Retina (tissue), 1 donor: Measurements from ENCODE around the gene CACNA1S.

Source experiments
- DNase-seq: peaks from one replicate; pipeline ENCODE4 v3.0.0-alpha.2; 2016

The CACNA1S gene

DNA sequence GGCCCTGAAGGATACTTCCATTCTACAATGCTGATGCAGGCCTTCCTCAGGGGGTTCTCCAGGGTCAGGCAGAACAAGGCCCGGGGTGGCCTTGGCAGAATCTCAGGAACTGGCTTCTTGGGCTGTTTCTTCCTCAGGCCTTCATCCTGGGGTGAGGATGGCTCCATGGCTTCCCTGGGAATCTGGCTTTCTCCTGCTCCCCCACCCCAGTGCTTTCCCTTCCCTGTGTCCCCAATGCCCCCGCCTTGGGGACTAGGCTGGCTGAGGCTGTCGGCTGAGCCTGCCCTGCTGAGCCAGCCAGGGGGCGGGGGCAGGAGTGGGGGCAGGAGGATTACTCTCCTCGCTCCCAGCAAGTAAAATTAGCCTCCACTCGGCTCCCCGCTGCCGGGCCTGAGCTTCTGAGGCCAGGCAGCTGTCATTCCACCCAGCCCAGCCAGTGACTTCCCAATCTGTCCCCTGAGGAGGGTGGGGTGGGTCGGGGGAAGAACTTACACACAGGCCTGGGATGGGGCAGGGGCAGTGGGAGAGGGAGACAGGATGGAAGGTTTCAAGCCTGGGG is at the start of gene CACNA1S:
TSS of gene CACNA1S (minus strand) at position 254 of the 559 bp plus-strand sequence. CDS start at position 167, 87 bp downstream.
- DNase-seq = no peak

DNA sequence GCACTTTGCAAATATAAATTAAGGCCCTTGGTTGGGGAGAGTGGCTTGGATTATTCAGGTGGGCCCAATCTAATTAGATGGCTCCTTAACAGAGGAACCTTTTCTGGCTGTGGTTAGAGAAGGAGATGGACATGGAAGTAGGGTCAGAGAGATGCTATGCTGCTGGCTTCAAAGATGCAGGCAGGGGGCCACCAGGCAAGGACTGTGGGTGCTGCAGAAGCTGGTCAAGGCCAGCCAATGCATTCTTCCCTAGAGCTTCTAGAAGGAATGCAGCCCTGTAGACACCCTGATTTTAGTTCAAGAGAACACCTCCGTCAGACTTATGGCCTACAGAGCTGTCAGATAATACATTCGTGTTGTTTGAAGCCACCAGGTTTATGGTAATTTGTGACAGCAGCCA is 45.7 kb upstream of the CACNA1S start:
- DNase-seq = no peak

DNA sequence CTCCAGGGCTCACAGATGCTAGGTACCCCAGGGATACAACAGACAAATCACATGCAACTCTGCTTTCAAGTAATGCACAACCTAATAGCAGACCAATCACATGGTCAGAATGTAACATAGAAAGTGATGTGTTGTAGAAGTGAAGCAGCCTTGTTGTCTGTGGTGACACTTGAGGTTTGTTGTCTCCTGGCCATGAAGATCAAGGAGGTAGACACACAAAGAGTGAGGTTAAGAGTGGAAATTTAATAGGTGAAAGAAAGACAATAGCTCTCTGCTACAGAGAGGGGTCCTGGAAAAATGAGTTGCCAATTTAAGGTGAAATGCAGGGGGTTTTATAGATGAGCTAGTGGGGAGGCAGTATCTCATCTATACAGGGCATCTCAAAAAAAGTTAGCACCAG is 44.6 kb upstream of the CACNA1S start:
- DNase-seq = no peak

DNA sequence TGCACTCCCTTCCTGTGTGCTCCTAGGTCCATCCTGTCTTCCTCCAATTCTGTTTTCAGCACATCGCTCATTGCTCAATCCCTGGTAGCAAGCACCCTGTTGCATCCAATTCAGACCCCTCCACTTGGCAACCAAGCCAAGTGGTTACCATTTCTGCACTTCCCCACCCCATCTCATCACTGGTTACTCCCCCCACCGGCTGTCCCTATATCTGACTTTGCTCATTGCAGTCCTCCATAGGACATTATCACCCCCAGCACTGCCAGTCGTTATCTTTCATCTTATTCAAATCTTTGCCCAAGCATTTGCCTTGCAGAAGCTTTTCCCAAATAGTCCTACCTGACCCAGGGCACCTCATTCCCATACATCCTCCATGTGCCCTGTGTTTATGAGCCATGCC is 44.1 kb upstream of the CACNA1S start:
- no peak for DNase-seq

DNA sequence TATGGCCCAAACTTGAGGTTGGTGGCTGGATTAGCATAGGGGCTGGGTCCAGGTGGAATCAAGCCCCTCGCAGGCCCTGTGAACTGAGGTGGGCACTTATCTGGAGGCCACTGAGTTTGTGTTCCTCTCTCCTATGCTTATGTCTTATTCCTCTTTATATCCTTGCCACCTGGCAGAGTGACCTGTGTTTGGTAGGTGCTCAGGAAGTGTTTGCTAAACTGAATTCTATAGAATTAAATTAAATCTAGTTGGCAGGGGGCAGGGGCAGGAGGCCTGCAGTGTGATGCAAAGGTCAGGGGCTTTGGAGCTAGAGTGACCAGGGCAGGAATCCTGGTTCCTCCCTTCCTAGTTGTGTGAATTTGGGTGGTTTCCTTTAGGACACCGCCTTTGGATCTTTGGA is 43.1 kb upstream of the CACNA1S start:
- DNase-seq = no peak

DNA sequence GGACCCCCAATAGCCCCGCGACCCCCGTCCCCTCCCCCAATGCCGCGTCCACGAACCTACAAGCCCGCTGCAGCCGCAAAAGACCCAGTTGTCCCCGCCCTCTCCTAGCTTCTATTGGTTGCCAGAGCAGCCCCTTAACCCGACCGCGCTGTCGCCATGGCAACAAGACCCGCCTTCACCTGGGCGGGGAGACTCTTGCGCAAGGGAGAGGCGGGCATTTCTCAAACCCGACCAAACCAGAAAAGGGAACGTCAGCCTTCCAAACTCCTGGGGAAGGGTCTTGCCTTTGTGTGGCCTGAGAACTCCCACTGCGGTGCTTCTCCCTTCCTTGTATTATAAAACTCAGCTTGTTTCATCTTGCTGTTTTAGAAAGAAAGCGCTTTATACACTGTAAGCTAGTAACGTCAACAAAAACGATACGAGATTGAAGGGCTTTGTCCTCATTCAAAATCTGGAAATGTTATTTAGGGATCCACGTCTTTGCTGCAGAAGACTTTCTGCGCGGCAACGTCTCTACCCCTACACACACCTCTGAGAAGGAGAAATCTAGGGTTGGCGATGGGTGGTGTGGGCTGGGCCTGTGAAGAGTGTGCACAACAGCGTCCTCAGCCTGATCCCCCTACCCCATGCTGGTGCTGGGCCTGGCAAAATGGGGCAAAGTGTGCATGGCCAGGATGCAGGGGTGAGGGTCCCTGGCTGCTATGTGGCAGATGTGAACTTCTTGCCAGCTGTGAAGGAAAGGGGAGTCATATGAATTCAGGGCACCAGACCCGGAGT is 42.4 kb upstream of the CACNA1S start, which contains the start of gene TMEM9:
TSS of gene TMEM9 (minus strand) at position 86 of the 777 bp plus-strand sequence. CDS start 551 bp downstream, outside the sequence.
- DNase-seq = peak; percentile 97

DNA sequence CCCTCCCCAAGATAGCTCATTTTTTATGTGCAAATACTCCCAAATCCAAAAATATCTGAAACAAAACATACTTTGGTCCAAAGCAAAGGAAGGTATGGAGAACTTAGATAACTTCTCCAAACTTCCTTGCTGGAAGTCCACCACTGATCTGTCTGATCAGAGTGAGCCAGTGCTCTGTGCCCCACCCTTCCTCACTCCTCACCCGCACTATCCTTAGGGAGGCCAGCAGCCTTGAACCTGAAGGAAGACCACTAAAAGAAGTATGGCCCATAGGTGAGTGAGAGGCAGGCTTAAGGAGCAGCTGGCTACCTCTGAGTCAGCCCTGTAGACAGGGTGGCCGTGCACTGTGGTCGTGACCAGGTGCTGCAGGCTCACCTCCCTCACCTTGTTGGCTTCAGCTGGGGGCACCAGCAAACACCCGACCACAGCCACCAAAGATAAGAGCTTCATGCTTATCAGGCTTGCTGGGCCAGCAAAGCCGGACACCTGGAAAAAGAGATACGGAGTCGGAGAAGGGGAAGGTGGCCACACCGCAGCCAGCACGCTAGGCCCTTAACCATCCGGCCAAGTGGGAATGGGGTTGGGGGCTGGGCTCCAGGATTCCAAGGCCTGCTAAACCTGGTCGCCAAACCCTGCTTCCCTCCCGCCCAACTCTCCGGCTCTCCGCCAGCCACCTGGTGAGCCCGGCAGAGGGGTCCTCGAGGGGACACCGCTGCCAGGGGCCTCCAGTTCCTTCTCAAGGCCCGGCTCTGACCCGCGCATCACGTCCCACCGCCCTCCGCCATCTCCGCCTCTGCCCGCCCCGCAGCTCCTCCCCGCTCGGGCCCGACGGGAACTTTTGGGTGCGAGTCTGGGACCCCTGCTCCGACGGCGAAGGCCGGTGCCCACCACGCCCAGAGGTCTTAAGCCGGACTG is 41.5 kb upstream of the CACNA1S start:
- DNase-seq = peak; percentile 85

DNA sequence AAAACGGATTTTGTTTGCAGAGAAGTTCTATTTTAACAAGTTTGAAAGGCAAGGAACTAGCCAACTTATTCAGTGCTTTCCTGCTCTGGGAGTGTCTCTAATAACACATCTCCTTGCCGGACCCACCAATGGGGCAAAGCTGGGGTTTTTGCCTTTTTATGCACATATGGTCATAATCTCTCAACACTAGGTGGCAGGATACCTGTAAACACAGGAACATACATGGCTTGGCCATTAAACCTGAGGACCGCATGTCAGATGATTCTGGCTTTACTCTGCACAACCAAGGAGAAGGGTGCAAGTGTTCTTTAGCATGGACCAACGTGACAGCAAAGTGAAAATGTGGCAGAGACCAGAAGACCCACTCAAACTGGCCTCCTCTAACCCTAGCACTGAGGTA is 37.2 kb upstream of the CACNA1S start:
- DNase-seq = no peak

DNA sequence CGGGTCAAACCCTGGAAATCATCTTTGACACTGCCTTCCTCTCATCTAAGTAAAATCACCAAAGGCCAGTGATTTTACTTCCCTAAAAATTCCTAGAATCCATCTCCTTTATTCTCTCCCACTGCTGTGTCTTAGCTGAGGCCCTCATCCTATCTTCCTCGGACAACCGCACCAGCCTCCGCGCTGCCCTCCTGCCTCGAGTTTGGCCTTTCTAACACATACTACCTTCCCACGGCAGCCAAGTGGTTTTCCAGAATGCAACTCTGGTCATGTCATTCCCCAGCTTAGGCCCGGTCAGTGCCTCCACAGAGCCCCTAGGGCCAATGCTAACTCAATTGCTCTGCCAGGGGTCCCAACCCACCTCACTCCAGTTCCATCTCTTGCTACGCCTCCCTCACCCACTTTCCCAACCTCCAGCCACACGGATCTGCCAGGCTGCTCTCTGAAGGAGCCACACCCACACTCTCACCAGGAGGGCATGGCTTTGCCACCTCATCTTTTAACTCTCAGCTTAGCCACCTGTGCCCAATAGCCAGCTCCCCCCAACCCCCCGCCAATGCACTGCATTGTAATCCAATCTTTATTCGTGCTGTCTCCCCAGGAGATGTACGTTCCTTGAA is 35.3 kb upstream of the CACNA1S start:
- no peak for DNase-seq

DNA sequence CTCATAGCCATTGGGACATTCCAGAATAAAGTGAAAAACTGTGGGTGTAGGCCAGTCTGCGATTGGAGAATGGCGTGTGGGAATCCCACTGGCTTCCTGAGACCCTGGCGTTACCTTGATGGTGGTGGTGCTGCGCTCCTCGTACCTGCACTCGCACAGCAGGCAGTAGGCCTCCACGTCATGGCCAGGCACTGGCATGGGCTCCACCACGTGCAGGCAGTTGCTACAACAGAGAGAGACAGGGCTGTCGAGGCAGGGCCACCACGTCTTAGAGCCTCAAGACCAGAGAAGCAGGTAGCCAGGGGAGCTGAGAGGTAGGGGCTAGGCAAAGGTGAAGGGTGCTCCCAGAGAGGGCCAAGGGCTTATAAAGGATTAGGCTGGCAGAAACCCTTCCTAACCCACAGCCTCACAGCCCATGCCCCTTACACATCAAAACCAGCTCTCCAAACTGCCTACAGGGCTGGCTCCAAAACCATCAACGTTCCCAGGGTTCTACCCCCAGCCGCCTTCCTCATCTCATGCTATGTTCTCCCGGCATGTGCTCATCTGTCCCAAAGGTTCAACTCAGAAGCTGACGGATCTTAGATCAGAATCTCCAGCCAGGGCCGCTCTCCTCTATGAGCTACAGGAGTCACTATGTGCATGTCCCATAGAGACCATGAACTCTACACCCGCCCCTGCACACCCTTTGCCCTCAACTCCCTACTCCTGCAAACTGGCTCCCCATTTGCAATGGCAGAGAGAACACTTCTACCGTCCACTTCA is 34.6 kb upstream of the CACNA1S start:
- DNase-seq = no peak

DNA sequence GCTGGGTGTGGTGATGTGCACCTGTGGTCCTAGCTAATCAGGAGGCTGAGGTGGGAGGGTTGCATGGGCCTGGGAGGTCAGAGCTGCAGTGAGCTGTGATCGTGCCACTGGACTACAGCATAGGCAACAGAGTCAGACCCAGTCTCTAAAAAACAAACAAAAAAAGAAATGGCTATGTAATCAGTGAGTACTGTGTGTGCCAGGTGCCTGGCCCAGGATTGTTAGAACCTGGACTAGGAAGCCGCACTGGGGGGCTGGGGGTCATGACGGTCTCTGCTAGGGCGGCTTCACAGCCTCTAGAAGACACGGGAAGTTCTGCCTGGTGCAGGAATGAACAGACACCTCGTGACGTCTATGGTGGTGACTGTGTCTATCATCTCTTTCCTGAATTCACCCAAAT is 33.6 kb upstream of the CACNA1S start:
- DNase-seq = no peak

DNA sequence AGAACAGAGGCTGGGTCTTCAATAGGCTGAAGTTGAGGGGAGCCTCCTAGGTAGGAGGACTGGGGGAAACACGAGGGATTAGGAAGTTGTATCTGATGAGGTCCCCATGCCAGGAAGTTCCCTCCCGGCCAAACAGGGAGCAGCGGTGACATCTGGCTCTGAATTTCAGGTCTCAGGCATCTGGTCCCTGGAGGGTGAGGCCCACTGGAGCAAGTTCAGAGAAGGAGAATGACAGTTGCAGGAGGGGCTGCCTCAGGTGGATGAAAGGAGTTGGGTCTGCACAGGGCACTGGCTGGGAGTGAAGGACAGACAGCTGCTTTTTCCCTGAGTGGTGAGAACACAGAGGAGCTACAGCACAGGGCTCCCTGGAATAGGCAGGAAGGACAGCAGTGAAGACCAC is 32.9 kb upstream of the CACNA1S start:
- DNase-seq = no peak

DNA sequence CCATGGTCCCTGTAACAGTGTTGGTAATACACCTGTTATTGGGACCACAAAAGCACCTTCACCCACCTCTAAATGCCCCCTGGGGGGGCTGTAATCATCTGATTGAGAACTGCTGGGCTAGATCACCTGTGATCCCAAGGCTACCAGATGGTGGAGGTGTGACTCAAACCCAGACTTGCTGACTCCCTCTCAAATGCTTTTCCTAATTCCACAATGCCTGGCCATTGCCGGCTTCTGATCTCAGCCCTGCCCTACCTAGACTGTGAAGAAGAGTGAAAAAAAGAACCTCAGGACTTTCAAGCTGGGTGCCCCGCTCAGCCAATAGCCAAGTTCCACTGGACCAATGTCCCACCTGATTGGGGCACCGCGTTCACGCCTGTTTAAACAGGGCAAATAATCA is 32.5 kb upstream of the CACNA1S start:
- no peak for DNase-seq

DNA sequence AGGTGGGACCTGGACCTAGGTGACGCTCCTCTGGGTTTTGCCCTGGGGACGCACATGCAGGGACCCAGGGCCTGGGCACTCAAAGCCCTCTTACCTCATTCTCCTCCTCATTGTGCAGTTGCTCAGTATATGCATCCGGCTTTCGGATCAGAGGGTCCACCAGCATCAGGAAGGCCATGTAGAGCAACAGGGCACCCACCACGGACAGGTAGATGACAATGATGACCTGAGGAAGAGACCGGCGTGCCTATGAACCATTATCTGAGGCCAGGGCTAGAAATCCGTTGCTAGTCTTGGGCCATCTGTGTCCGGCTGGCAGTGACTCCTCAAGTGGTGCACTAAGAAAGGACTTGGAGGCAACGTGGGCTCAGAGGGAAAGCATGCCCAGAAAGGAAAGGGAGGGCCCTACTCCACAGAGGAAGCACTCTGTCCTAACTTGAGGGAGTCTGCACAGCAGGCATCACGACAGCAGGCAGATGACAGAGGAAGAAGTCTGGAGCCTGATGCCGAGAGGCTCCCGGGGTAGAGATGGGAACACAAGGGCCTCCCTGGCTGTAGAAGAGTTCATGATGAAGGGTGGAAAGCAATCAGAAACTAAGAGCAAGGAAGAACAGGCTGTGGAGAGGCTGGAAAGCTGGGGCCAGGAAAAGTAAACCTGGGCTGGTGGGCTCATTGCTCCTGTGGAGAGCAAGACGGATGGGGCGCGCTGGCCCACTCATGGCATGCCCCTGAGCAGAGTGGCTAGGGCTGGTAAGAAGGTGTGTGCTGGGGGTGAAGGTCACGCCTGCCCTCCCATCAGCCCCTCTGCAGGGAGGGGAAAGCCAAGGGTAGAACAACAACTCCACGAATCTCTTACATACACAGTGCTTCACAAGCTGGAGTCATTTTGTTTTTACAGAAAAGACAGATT is 31.8 kb upstream of the CACNA1S start:
- DNase-seq = no peak

DNA sequence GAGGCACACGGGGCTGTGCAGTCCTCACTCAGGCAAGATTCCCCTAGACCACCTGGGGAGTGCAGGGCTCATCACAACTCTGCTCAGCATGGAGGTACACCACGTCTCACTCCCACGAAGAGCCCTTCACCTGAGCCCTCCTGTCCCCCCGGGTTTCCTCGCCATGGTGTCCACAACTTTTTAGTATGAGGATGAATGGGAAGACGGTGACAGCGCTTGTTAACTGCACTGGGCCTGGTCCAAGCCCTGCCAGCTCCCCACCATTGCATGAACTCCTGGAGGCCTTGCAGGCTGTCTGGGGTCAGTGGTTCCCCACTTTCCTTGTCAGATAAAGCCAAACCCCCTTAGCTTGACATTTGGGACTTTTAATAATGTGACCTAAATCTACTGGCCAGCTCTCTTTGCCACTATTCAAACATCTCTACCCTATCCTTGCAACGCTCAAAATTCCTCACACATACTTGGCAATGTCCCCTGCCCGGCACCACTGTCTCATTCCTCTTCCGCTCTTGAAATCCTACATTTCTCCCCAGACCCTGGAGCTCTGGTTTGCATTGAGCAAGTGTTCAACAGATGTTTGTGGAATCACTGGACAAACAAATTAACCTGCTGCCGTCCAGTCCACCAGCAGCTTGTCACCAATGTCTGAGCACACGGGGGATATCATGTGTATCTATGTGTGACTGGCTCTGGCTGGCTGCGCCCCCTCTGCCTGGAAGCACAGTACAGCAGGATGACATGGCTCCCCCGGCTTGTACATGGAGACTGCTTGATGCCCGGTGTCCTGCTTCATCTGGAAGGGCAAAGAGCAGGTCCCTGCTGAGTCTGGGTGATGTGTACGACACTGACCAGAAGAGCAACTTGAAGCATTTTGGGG is 30.9 kb upstream of the CACNA1S start:
- DNase-seq = no peak

DNA sequence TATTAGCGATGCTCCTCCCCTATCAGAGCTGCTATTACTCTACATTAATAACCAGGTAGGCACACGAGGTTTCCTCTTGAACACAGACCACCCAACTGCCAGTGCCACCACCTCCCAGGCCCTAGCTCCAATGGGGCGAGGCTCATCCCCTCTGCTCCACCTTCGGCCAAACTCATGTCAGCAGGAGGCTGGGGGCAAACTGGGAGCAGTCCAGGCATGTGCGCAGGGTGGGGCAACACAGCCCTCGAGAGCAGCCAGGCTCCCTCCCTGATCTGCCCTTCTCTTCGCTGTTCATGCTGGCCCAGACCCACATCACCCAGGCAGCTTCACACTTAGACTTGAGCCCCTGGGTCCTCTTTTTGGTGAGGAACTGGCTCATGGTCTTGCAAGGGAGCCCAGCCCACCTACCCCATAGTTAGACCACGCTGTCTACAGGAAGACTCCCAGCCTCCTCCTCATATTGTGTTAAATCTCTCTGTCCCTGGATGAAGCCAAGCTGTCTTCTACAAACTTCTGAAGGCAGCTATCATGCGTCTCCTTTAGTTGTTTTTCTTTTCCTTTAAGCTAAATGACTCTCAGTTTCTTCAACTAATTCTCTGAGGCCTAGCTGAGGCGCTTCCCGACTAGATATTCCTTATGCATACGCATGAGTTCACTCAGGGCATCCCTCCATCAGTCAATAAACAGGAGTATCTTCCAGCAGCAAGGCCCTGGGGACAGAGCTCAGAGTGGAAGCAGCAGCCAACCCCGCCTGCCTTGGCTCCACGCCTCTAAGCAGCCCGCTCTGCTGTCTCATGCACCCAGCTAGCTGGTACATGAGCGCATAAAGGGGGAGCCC is 30.0 kb upstream of the CACNA1S start:
- no peak for DNase-seq

DNA sequence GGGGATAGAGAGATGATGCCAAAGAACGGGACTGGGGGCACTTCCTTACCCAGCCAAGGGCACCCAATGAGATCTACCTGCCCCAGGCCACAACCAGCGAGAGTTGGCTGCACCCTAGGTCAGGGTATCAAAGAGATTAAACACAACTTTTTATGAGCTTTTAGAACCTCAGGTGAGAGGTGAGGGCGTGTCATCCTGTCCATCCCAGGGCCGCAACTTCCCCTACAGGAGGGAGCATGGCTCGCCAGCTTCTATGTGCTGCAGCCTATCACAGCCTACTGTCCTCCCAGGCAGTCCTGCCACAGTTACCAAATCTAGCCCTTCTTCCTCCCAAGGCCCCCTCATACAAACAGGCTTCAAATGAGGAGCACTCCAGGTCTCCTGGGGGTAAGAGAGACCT is 29.2 kb upstream of the CACNA1S start:
- DNase-seq = no peak

DNA sequence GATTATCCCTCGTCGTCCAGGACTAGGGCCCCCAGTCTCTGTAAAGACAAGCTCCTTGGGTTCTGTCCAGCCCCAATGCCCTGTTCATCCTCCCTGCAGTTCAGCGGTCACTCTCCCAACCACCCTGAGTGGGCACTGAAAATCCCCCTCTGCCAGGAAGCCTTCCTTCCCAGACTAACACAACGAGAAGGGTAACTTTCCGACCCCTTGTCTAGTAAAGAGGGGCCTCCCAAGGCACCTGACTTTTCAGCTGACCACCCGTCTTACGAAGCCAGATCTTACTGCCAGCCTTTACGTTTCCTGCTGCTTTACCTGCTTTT is 28.7 kb upstream of the CACNA1S start:
- no peak for DNase-seq

DNA sequence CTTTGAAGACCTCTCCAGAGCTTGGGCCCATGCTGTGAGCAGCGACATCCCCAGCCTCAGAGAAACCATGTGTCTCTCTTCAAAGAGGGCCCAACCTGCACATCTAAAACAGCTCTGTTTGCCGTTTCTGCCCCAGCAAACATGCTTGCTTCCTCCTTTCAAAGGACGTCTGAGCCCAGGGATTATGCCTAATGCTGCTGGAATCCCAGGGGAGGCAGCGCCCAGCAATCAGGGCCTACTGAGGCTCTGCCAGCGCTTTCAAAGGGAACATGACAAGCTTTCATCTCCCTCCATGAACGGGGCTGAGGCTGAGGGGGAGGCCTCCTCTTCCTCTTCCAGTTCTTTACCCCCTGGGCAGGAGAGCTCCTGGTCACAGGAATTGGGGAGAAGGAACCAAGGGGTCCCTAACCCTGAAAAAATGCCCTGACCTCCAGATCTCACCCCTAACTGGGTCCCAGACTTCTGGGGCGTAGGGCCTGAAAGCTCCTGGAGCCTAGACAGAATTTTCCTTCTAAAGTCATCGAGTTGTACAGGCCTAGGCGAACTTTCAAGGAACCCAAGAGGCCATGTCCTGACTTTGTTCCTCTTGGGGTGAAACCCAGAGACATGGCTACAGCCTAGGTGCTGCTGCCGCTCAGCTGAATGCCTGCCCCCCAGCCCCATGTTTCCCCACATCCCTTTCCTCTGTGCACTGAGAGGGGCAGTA is 28.2 kb upstream of the CACNA1S start:
- DNase-seq = no peak
